H9 (cell line): ENCODE results near the gene CAVIN2. TPM values are rescaled to one million over a fixed set of nuclear protein-coding genes. Genes with fewer than 3 reads are reported as not detected.
A peak's percentile ranks its signal among the peaks of the same experiment; 100 is the strongest.

ENCODE experiments used
- DNase-seq: peaks from one replicate; pipeline ENCODE4 v3.0.0-alpha.2; 2017
- H2AFZ ChIP-seq: one replicate; pipeline ENCODE4 v1.6.1; 2013; ENCODE audit warnings: mild to moderate bottlenecking, low read length, control low read depth, moderate library complexity
- H2AK5ac ChIP-seq: 2 replicates; pipeline ENCODE4 v1.6.1; 2013; ENCODE audit warnings: low read length, control low read depth, mixed read lengths; ENCODE audit not compliant: insufficient read length
- H2BK120ac ChIP-seq: one replicate; pipeline ENCODE4 v1.6.1; 2013; ENCODE audit warnings: low read depth, mild to moderate bottlenecking, low read length, control low read depth, inconsistent platforms; ENCODE audit not compliant: poor library complexity, severe bottlenecking
- H2BK12ac ChIP-seq: 2 replicates; pipeline ENCODE4 v1.6.1; 2013; ENCODE audit warnings: low read length, control low read depth, mixed read lengths, low read depth; ENCODE audit not compliant: insufficient read length
- H2BK15ac ChIP-seq: 2 replicates; pipeline ENCODE4 v1.6.1; 2013; ENCODE audit warnings: low read depth, low read length, control low read depth
- H2BK20ac ChIP-seq: one replicate; pipeline ENCODE4 v1.6.1; 2013; ENCODE audit warnings: low read depth, mild to moderate bottlenecking, low read length, control low read depth, inconsistent platforms; ENCODE audit not compliant: poor library complexity, severe bottlenecking
- H2BK5ac ChIP-seq: 2 replicates; pipeline ENCODE4 v1.6.1; 2013; ENCODE audit warnings: low read length, control low read depth, mixed read lengths; ENCODE audit not compliant: insufficient read length
- H3K14ac ChIP-seq: 2 replicates; pipeline ENCODE4 v1.6.1; 2013; ENCODE audit warnings: low read length, control low read depth; ENCODE audit not compliant: insufficient read depth
- H3K18ac ChIP-seq: 2 replicates; pipeline ENCODE4 v1.6.1; 2013; ENCODE audit warnings: low read depth, mild to moderate bottlenecking, mixed read lengths, low read length, control low read depth; ENCODE audit not compliant: insufficient read length
- H3K23ac ChIP-seq: 2 replicates; pipeline ENCODE4 v1.6.1; 2013; ENCODE audit warnings: low read length, control low read depth, mixed read lengths, low read depth; ENCODE audit not compliant: insufficient read length
- H3K23me2 ChIP-seq: 2 replicates; pipeline ENCODE4 v1.6.1; 2013; ENCODE audit warnings: low read depth, mild to moderate bottlenecking, mixed read lengths, low read length, control low read depth; ENCODE audit not compliant: insufficient read length, poor library complexity, severe bottlenecking
- H3K27ac ChIP-seq: 2 replicates; pipeline ENCODE4 v1.5.1; 2013; ENCODE audit warnings: low read length, control low read depth, mixed read lengths, low read depth; ENCODE audit not compliant: insufficient read length
- H3K27me3 ChIP-seq: 2 replicates; pipeline ENCODE4 v1.6.1; 2013; ENCODE audit warnings: low read length, control low read depth, inconsistent platforms; ENCODE audit not compliant: insufficient read depth
- H3K4ac ChIP-seq: 2 replicates; pipeline ENCODE4 v1.6.1; 2013; ENCODE audit warnings: low read depth, mild to moderate bottlenecking, control low read depth, inconsistent platforms, low read length, moderate library complexity
- H3K4me1 ChIP-seq: 2 replicates; pipeline ENCODE4 v1.6.1; 2013; ENCODE audit warnings: low read length, control low read depth, inconsistent platforms; ENCODE audit not compliant: insufficient read depth
- H3K4me2 ChIP-seq: 2 replicates; pipeline ENCODE4 v1.6.1; 2013; ENCODE audit warnings: low read length, control low read depth, mixed read lengths; ENCODE audit not compliant: insufficient read length, insufficient read depth
- H3K56ac ChIP-seq: 2 replicates; pipeline ENCODE4 v1.6.1; 2013; ENCODE audit warnings: low read depth, mild to moderate bottlenecking, mixed read lengths, low read length, control low read depth; ENCODE audit not compliant: insufficient read length
- H3K79me1 ChIP-seq: 2 replicates; pipeline ENCODE4 v1.6.1; 2013; ENCODE audit warnings: low read depth, mild to moderate bottlenecking, moderate library complexity, low read length, control low read depth, inconsistent platforms; ENCODE audit not compliant: insufficient read depth, poor library complexity, severe bottlenecking
- H3K79me2 ChIP-seq: 2 replicates; pipeline ENCODE4 v1.6.1; 2013; ENCODE audit warnings: low read length, control low read depth, inconsistent platforms; ENCODE audit not compliant: insufficient read depth
- H3K9ac ChIP-seq: 2 replicates; pipeline ENCODE4 v1.6.1; 2013; ENCODE audit warnings: low read length, control low read depth, mixed read lengths; ENCODE audit not compliant: insufficient read length; ENCODE audit errors: extremely low read depth
- H3K9me3 ChIP-seq: one replicate; pipeline ENCODE4 v1.6.1; 2013; ENCODE audit warnings: low read depth, low read length, inconsistent platforms; ENCODE audit not compliant: control insufficient read depth
- H3T11ph ChIP-seq: one replicate; pipeline ENCODE4 v1.6.1; 2013; ENCODE audit warnings: mild to moderate bottlenecking, low read length, control low read depth, inconsistent platforms
- H4K20me1 ChIP-seq: one replicate; pipeline ENCODE4 v1.6.1; 2013; ENCODE audit not compliant: control insufficient read depth, insufficient read length, insufficient read depth
- H4K5ac ChIP-seq: 2 replicates; pipeline ENCODE4 v1.6.1; 2013; ENCODE audit warnings: low read depth, mild to moderate bottlenecking, mixed read lengths, low read length, control low read depth; ENCODE audit not compliant: insufficient read length
- H4K8ac ChIP-seq: replicated peaks from 2 replicates; pipeline ENCODE4 v1.6.1; 2013; ENCODE audit warnings: low read length, control low read depth, mixed read lengths, low read depth; ENCODE audit not compliant: insufficient read length
- H4K91ac ChIP-seq: 2 replicates; pipeline ENCODE4 v1.6.1; 2013; ENCODE audit warnings: low read depth, mild to moderate bottlenecking, moderate library complexity, mixed read lengths, low read length, control low read depth; ENCODE audit not compliant: insufficient read length
- H3K27ac Mint-ChIP-seq, 3 experiments: 2 replicates in 2 of 3; 3 replicates in 1 of 3; pipeline ENCODE4 v1.8.0; 2020 to 2021; ENCODE audit warnings: mixed read lengths in 3 of 3, mild to moderate bottlenecking in 1 of 3, moderate library complexity in 1 of 3
- H3K27me3 Mint-ChIP-seq: 2 replicates; pipeline ENCODE4 v1.8.0; 2021; ENCODE audit warnings: low read depth, mild to moderate bottlenecking, moderate library complexity, mixed read lengths
- H3K36me3 Mint-ChIP-seq, 3 experiments: 2 replicates in 2 of 3; 3 replicates in 1 of 3; pipeline ENCODE4 v1.8.0; 2020 to 2021; ENCODE audit warnings: low read depth in 3 of 3, mixed read lengths in 3 of 3; ENCODE audit not compliant: insufficient read depth in 1 of 3
- H3K4me1 Mint-ChIP-seq, 2 experiments: 2 replicates each; pipeline ENCODE4 v1.8.0; 2020; ENCODE audit warnings: mixed read lengths in 2 of 2
- H3K4me3 Mint-ChIP-seq, 2 experiments: 2 replicates in 1 of 2; 3 replicates in 1 of 2; pipeline ENCODE4 v1.8.0; 2020 to 2021; ENCODE audit warnings: mild to moderate bottlenecking in 2 of 2, mixed read lengths in 2 of 2, moderate library complexity in 1 of 2
- H3K9me3 Mint-ChIP-seq, 2 experiments: 2 replicates in 1 of 2; 3 replicates in 1 of 2; pipeline ENCODE4 v1.8.0; 2020; ENCODE audit warnings: mild to moderate bottlenecking in 2 of 2, mixed read lengths in 2 of 2, moderate library complexity in 1 of 2
- WGBS: extraction: QIAGEN DNeasy Blood & Tissue Kit; methylation state at CpG from one replicate; pipeline ENCODE4 v1.1.7; 2013; ENCODE audit warnings: missing lambda C conversion rate, low lambda C conversion rate, mixed read lengths; ENCODE audit not compliant: insufficient read length; ENCODE audit errors: extremely low coverage; 5-methylcytosine and 5-hydroxymethylcytosine counted together
- total RNA-seq: library from RNA; stranded (reverse); gene quantifications from 2 replicates; pipeline ENCODE4 v1.2.1, GENCODE V29; 2021
- TF ChIP-seq, protein P1 (sequence below): fragments of 200-600 bp; sonication (generic); conservative IDR thresholded peaks from 3 replicates; pipeline ENCODE4 v1.8.0; 2021; ENCODE audit warnings: antibody characterized with exemption, mild to moderate bottlenecking

CAVIN2 gene
- total RNA-seq, 1 experiment from 2014 or later: not detected

DNA sequence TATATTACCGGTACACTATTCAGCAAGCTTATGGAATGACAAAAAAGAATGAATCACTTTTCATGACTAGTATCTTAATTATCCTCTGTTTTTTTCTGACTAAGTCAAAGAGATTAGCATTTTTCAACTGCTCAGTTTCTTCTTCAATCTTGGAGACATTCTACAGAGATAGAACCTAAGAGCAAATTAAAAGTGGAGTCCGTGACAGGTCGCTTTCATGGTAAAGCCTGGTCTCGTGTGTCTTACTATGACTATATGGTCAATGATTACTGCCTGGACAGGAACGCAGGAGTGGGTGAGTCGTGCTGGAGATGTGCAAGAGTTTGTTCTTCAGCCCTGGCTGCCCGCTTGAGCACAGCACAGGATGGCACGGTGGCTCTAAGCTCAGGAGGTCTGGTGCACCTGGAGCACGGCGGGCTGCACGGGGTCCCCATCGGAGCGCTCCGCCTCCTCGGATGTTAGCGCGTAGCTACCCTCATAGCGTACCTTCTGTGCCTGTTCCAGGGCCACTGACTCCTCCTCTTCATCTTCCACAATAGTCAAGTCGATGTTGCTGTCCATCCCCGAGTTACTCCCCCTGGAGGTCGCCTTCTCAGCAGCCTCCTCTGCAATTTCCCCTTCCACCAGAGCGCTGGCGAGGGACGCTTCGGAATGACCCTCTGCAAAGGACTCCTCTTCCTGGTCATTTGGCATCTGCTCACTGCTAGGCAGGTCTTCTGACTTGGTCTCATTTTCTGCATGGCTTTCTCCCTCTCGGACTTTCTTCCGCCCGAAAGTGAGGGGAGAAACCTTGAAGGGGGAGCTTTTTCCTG lies 11.1 kb downstream of the CAVIN2 start:
- no peak overlapping the region for H3K27ac Mint-ChIP-seq
- TF ChIP-seq, protein P1, sequence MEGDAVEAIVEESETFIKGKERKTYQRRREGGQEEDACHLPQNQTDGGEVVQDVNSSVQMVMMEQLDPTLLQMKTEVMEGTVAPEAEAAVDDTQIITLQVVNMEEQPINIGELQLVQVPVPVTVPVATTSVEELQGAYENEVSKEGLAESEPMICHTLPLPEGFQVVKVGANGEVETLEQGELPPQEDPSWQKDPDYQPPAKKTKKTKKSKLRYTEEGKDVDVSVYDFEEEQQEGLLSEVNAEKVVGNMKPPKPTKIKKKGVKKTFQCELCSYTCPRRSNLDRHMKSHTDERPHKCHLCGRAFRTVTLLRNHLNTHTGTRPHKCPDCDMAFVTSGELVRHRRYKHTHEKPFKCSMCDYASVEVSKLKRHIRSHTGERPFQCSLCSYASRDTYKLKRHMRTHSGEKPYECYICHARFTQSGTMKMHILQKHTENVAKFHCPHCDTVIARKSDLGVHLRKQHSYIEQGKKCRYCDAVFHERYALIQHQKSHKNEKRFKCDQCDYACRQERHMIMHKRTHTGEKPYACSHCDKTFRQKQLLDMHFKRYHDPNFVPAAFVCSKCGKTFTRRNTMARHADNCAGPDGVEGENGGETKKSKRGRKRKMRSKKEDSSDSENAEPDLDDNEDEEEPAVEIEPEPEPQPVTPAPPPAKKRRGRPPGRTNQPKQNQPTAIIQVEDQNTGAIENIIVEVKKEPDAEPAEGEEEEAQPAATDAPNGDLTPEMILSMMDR: peak; percentile 61
- peaks cover 1% of the 10 kb centered on the region; the same call in 1 of the 2 replicates for H3K27me3 Mint-ChIP-seq
- Histone ChIP-seq H2AK5ac (no peak overlapping the region), H2BK5ac (no peak overlapping the region), H3K4ac (no peak overlapping the region), H3K4me2 (no peak overlapping the region), H2BK20ac (no peak overlapping the region), H2BK12ac (no peak overlapping the region), H3K27ac (no peak overlapping the region), H3K9me3 (no peaks in the 10 kb centered on the region), H3K56ac (no peak overlapping the region), H3K23ac (no peak overlapping the region), H3K4me1 (no peaks in the 10 kb centered on the region), H3K18ac (no peak overlapping the region), H3K14ac (no peak overlapping the region), H4K91ac (no peak overlapping the region), H3T11ph (no peak overlapping the region), H4K20me1 (no peaks in the 10 kb centered on the region), H4K5ac (no peak overlapping the region), H4K8ac (no peak overlapping the region), H2AFZ (no peak overlapping the region), H3K23me2 (no peaks in the 10 kb centered on the region), H3K79me1 (no peaks in the 10 kb centered on the region), H2BK15ac (no peak overlapping the region), H3K79me2 (no peaks in the 10 kb centered on the region), H3K9ac (no peak overlapping the region), H2BK120ac (no peak overlapping the region), H3K27me3 (no peaks in the 10 kb centered on the region)
- H3K4me1 Mint-ChIP-seq: peaks cover 17 to 28% of the 10 kb centered on the region in 2 experiments
- H3K36me3 Mint-ChIP-seq: no peaks in the 10 kb centered on the region
- no peak overlapping the region for H3K4me3 Mint-ChIP-seq
- H3K9me3 Mint-ChIP-seq: no peaks in the 10 kb centered on the region
- no CpG with 5 or more reads among the region's 28 CpGs for WGBS
- DNase-seq: peak; percentile 88
